Measurements from ENCODE around the gene ZNF579. TPM values are rescaled to one million over a fixed set of nuclear protein-coding genes. Genes with fewer than 3 reads are reported as not detected.
A peak's percentile ranks its signal among the peaks of the same experiment; 100 is the strongest.

ZNF579 gene
- total and polyA plus RNA-seq, 2 of the 13 experiments (the other 11 are each of a cell fraction or from before 2014, with no cell fraction given), result 2.1 to 2.9 TPM

DNA sequence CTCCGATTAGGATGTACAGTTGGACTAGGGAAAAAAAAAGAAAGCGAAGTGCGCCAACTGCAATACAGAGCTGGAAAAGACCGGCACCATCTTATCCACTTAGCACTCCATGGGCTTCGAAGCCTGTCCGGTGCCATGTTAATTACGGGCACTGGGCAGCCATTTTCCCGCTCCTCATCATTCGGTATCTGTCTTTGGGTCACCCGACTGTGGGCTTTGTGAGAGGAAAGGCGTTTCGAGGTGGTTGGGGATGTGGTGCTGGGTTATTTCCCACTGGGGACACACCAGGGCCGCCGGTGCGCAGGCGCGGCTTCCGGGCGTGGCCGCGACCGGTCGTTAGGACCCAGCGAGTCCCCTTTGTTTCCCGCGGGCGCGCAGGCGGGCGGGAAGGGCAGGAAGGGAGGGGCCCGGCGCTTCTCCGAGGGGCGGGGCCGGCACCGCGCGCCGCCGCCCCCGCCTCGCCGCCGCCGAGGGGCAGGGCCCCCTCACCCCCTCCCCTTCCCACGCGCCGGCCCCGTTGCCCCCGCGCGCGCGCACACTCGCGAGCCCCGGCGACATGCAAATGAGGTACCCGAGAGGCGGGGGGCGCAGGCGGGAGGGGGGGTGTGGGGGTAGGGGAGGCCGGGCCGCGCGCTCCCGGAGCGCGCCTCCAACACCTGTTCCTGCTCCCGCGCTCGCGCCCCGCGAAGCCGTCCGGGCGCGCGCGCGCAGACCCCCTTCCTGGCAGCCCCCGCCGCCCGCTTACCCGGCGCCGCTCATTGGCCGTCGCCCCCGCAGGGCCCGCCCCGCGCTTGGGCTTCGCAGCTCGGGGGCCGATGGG lies 19.4 kb upstream of the ZNF579 start, which contains the start of gene ZNF524 (continued):
- TF ChIP-seq, protein P1, sequence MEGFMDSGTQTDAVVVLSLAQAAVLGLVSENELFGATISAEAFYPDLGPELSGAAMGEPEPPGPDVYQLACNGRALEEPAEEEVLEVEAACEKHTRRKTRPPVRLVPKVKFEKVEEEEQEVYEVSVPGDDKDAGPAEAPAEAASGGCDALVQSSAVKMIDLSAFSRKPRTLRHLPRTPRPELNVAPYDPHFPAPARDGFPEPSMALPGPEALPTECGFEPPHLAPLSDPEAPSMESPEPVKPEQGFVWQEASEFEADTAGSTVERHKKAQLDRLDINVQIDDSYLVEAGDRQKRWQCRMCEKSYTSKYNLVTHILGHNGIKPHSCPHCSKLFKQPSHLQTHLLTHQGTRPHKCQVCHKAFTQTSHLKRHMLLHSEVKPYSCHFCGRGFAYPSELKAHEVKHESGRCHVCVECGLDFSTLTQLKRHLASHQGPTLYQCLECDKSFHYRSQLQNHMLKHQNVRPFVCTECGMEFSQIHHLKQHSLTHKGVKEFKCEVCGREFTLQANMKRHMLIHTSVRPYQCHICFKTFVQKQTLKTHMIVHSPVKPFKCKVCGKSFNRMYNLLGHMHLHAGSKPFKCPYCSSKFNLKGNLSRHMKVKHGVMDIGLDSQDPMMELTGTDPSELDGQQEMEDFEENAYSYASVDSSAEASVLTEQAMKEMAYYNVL (CRISPR knock-in tag; IDR thresholded peaks at IDR 0.05; ENCODE audit: borderline replicate concordance), result peak; percentile 17; the same call in 1 of the 2 replicates
- no peak for TF ChIP-seq HDAC6 (IDR thresholded peaks at IDR 0.05; ENCODE audit: low read depth, low read length)
- TF ChIP-seq, protein P2, sequence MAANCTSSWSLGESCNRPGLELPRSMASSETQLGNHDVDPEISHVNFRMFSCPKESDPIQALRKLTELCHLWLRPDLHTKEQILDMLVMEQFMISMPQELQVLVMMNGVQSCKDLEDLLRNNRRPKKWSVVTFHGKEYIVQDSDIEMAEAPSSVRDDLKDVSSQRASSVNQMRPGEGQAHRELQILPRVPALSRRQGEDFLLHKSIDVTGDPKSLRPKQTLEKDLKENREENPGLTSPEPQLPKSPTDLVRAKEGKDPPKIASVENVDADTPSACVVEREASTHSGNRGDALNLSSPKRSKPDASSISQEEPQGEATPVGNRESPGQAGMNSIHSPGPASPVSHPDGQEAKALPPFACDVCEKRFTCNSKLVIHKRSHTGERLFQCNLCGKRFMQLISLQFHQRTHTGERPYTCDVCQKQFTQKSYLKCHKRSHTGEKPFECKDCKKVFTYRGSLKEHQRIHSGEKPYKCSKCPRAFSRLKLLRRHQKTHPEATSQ (CRISPR knock-in tag; IDR thresholded peaks at IDR 0.05; ENCODE audit: borderline replicate concordance), result no peak
- TF ChIP-seq ZNF136 (CRISPR knock-in tag; IDR thresholded peaks at IDR 0.05; ENCODE audit: low read depth), result no peak
- TF ChIP-seq ZNF609 (CRISPR knock-in tag; IDR thresholded peaks at IDR 0.05; ENCODE audit: borderline replicate concordance), result no peak
- TF ChIP-seq ARNTL (CRISPR knock-in tag; IDR thresholded peaks at IDR 0.05), result no peak
- no peak for TF ChIP-seq SP5 (CRISPR knock-in tag; IDR thresholded peaks at IDR 0.05; ENCODE audit: borderline replicate concordance, low read depth)
- 0 out of 2 replicates have a peak, but pooled peaks have one; percentile 34 for TF ChIP-seq NFKB2 (CRISPR knock-in tag; IDR thresholded peaks at IDR 0.05; ENCODE audit: borderline replicate concordance)
- no peak for TF ChIP-seq HNRNPL (IDR thresholded peaks at IDR 0.05; ENCODE audit: low read depth, low read length)
- TF ChIP-seq ZNF564 (CRISPR knock-in tag; IDR thresholded peaks at IDR 0.05), result 0 out of 2 replicates have a peak, but pooled peaks have one; percentile 27
- no peak; the same call in 1 of the 2 replicates for TF ChIP-seq TBX2 (CRISPR knock-in tag; IDR thresholded peaks at IDR 0.05; ENCODE audit: borderline replicate concordance)
- no peak for TF ChIP-seq TP53 (CRISPR knock-in tag; conservative IDR thresholded peaks at IDR 0.05)
- 0 out of 2 replicates have a peak, but pooled peaks have one; percentile 44 for TF ChIP-seq ETV6 (CRISPR knock-in tag; conservative IDR thresholded peaks at IDR 0.05)
- TF ChIP-seq PPARG (CRISPR knock-in tag; conservative IDR thresholded peaks at IDR 0.05), result no peak
- TF ChIP-seq AHR (CRISPR knock-in tag; IDR thresholded peaks at IDR 0.05), result no peak; the same call in 1 of the 2 replicates
- TF ChIP-seq ZNF569 (CRISPR knock-in tag; IDR thresholded peaks at IDR 0.05; ENCODE audit: borderline replicate concordance), result no peak
- TF ChIP-seq E2F1 (CRISPR knock-in tag; IDR thresholded peaks at IDR 0.05), result peak; percentile 93
